A549 (cell line): ENCODE results near the gene CARS1. TPM values are rescaled to one million over a fixed set of nuclear protein-coding genes. Genes with fewer than 3 reads are reported as not detected.

Experiments
- ATAC-seq, 2 experiments: fragments of 200-7000 bp in 1 of 2; fragments of >200 bp in 1 of 2; cut with Nextera tagmentation in 1 of 2; cut with Tn5 transposase in 1 of 2; 3 replicates each; pipeline versions ENCODE4 v1.8.0 to v1.9.1; 2018 to 2020; ENCODE audit warnings: mild to moderate bottlenecking in 1 of 2, moderate library complexity in 1 of 2
- CTCF ChIA-PET: fragments of 300-600 bp; sonication (Branson Sonifier 250); formaldehyde crosslinking; extraction: SDS; loops from one replicate; lab custom pipeline; 2021; ENCODE audit warnings: antibody characterized with exemption, inconsistent platforms; lab: Yijun Ruan, JAX
- POLR2A ChIA-PET: fragments of 350-600 bp; formaldehyde crosslinking; extraction: SDS; loops from one replicate; lab custom pipeline; 2021; ENCODE audit warnings: antibody characterized with exemption, inconsistent platforms; lab: Yijun Ruan, JAX
- DNase-seq, 2 experiments: peaks; one replicate each; pipeline versions ENCODE4 v3.0.0 to v3.0.0-alpha.2; 2011 to 2016; ENCODE audit warnings: low read depth in 1 of 2, low spot score in 1 of 2
- FAIRE-seq: peaks from 2 replicates; lab custom pipeline; 2011; peaks lifted over from hg19 to GRCh38; lab: Jason Lieb, UNC
- H3K27ac ChIP-seq, 2 experiments: fragments of >200 bp; sonication (Bioruptor Twin); formaldehyde crosslinking; 3 replicates each; pipeline ENCODE4 v1.5.1; 2016 to 2017
- H3K4me1 ChIP-seq: fragments of >200 bp; sonication (Bioruptor Twin); formaldehyde crosslinking; 3 replicates; pipeline ENCODE4 v1.6.1; 2016
- H3K4me2 ChIP-seq: fragments of >200 bp; sonication (Bioruptor Twin); formaldehyde crosslinking; 3 replicates; pipeline ENCODE4 v1.6.1; 2016
- H3K4me3 ChIP-seq: fragments of >200 bp; sonication (Bioruptor Twin); formaldehyde crosslinking; 3 replicates; pipeline ENCODE4 v1.5.1; 2016
- H3K9me3 ChIP-seq: fragments of >200 bp; sonication (Bioruptor Twin); formaldehyde crosslinking; 3 replicates; pipeline ENCODE4 v1.6.1; 2016
- BHLHE40 ChIP-seq: IDR thresholded peaks from 2 replicates; pipeline ENCODE4 v1.6.1; 2012; ENCODE audit warnings: low read depth, low read length, inconsistent platforms
- CHD2 ChIP-seq: fragments of 150-350 bp; IDR thresholded peaks from 2 replicates; pipeline ENCODE4 v1.6.1; 2014; ENCODE audit warnings: low read length; ENCODE audit not compliant: partially characterized antibody
- EP300 ChIP-seq, 2 experiments: fragments of >200 bp; sonication (Bioruptor Twin); formaldehyde crosslinking; IDR thresholded peaks; 2 replicates in 1 of 2; 3 replicates in 1 of 2; pipeline ENCODE4 v1.6.1; 2016 to 2017
- FOSB ChIP-seq: fragments of 250-450 bp; sonication (Bioruptor Pico); IDR thresholded peaks from 2 replicates; pipeline ENCODE4 v1.5.0; 2020; ENCODE audit warnings: mild to moderate bottlenecking, moderate library complexity
- GATA3 ChIP-seq: IDR thresholded peaks from 2 replicates; pipeline ENCODE4 v1.6.1; 2012; ENCODE audit warnings: borderline replicate concordance
- HEYL ChIP-seq: fragments of 250-450 bp; sonication (Bioruptor Pico); IDR thresholded peaks from 2 replicates; pipeline ENCODE4 v1.8.0; 2021; ENCODE audit warnings: mild to moderate bottlenecking, moderate library complexity
- JUNB ChIP-seq: fragments of >200 bp; sonication (Bioruptor Twin); formaldehyde crosslinking; IDR thresholded peaks from 2 replicates; pipeline ENCODE4 v1.6.1; 2016
- MAFK ChIP-seq: fragments of 450-650 bp; IDR thresholded peaks from 2 replicates; pipeline ENCODE4 v1.6.1; 2014; ENCODE audit not compliant: partially characterized antibody
- MAZ ChIP-seq: fragments of 150-350 bp; IDR thresholded peaks from 2 replicates; pipeline ENCODE4 v1.6.1; 2014; ENCODE audit warnings: antibody characterized with exemption, low read depth, low read length, borderline replicate concordance
- MYC ChIP-seq: IDR thresholded peaks from 2 replicates; pipeline ENCODE4 v1.6.1; 2012; ENCODE audit warnings: mild to moderate bottlenecking, inconsistent platforms, low read length, improper control_type of control experiment, borderline replicate concordance
- NPAS2 ChIP-seq: fragments of 250-450 bp; sonication (Bioruptor Pico); IDR thresholded peaks from 2 replicates; pipeline ENCODE4 v1.8.0; 2022; ENCODE audit warnings: mild to moderate bottlenecking, moderate library complexity, borderline replicate concordance
- NR3C1 ChIP-seq: fragments of >200 bp; sonication (Bioruptor Twin); formaldehyde crosslinking; IDR thresholded peaks from 3 replicates; pipeline ENCODE4 v1.6.1; 2017
- POLR2AphosphoS2 ChIP-seq: conservative IDR thresholded peaks from 2 replicates; pipeline ENCODE4 v1.6.1; 2012; ENCODE audit warnings: low read length, improper control_type of control experiment, inconsistent platforms
- RAD21 ChIP-seq, 2 experiments: fragments of >200 bp in 1 of 2; sonication (Bioruptor Twin) in 1 of 2; formaldehyde crosslinking in 1 of 2; IDR thresholded peaks in 1 of 2; conservative IDR thresholded peaks in 1 of 2; 2 replicates in 1 of 2; 3 replicates in 1 of 2; pipeline ENCODE4 v1.6.1; 2012 to 2018; ENCODE audit warnings: inconsistent platforms in 1 of 2
- RCOR1 ChIP-seq: fragments of 150-350 bp; IDR thresholded peaks from 2 replicates; pipeline ENCODE4 v1.6.1; 2014; ENCODE audit warnings: antibody characterized with exemption, low read length, low read depth
- RFX5 ChIP-seq: fragments of 450-650 bp; IDR thresholded peaks from 2 replicates; pipeline ENCODE4 v1.7.1; 2014; ENCODE audit warnings: antibody characterized with exemption, mild to moderate bottlenecking, moderate library complexity
- RNF2 ChIP-seq: fragments of 200-600 bp; sonication (generic); IDR thresholded peaks from 2 replicates; pipeline ENCODE4 v1.6.1; 2016; ENCODE audit warnings: low read depth, mild to moderate bottlenecking, antibody characterized with exemption, moderate library complexity, borderline replicate concordance
- ZC3H11A ChIP-seq: fragments of 450-650 bp; IDR thresholded peaks from 2 replicates; pipeline ENCODE4 v1.6.1; 2014; ENCODE audit warnings: antibody characterized with exemption, mild to moderate bottlenecking
- ZFP36 ChIP-seq: fragments of 450-650 bp; IDR thresholded peaks from 2 replicates; pipeline ENCODE4 v1.6.1; 2014; ENCODE audit warnings: borderline replicate concordance; ENCODE audit not compliant: partially characterized antibody
- ZNF302 ChIP-seq: fragments of 250-450 bp; sonication (Bioruptor Pico); IDR thresholded peaks from 2 replicates; pipeline ENCODE4 v1.9.0; 2021; ENCODE audit warnings: inconsistent platforms, mild to moderate bottlenecking, moderate library complexity
- ZSCAN20 ChIP-seq: fragments of 250-450 bp; sonication (Bioruptor Pico); IDR thresholded peaks from 2 replicates; pipeline ENCODE4 v1.8.0; 2022; ENCODE audit warnings: mild to moderate bottlenecking, moderate library complexity
- WGBS: methylation state at CpG from one replicate; pipeline ENCODE4 v1.1.6; 2017; ENCODE audit errors: missing lambda C conversion rate; 5-methylcytosine and 5-hydroxymethylcytosine counted together
- polyA plus RNA-seq, 4 experiments: library from polyadenylated mRNA; depleted of rRNA in 3 of 4; stranded (reverse); fragments of >200 nt; fragmentation: RNase III in 1 of 4; extraction: RNeasy Plus Mini Kit Qiagen cat#74134 plus additional on column Dnase treatment in 1 of 4; gene quantifications; 2 replicates in 3 of 4; 3 replicates in 1 of 4; pipeline ENCODE4 v1.2.3, GENCODE V29; 2011 to 2017
- TF ChIP-seq, protein P1 (sequence below): IDR thresholded peaks from 2 replicates; pipeline ENCODE4 v1.6.1; 2012; ENCODE audit warnings: low read depth, borderline replicate concordance
- TF ChIP-seq, protein P2 (sequence below): fragments of 450-650 bp; IDR thresholded peaks from 2 replicates; pipeline ENCODE4 v1.6.1; 2014; ENCODE audit warnings: antibody characterized with exemption
- TF ChIP-seq, protein P3 (sequence below): IDR thresholded peaks from 2 replicates; pipeline ENCODE4 v1.6.1; 2012
- TF ChIP-seq, protein P4 (sequence below): fragments of >200 bp; sonication (Bioruptor Twin); formaldehyde crosslinking; IDR thresholded peaks from 2 replicates; pipeline ENCODE4 v1.6.1; 2016
- TF ChIP-seq, protein P5 (sequence below): fragments of 200-600 bp; sonication (generic); IDR thresholded peaks from 2 replicates; pipeline ENCODE4 v1.6.1; 2016; ENCODE audit warnings: antibody characterized with exemption, mild to moderate bottlenecking, moderate library complexity

CARS1 gene
- polyA plus RNA-seq, 2 of the 4 experiments (the other 2 are of a cell fraction): 52.7 to 130 TPM

DNA sequence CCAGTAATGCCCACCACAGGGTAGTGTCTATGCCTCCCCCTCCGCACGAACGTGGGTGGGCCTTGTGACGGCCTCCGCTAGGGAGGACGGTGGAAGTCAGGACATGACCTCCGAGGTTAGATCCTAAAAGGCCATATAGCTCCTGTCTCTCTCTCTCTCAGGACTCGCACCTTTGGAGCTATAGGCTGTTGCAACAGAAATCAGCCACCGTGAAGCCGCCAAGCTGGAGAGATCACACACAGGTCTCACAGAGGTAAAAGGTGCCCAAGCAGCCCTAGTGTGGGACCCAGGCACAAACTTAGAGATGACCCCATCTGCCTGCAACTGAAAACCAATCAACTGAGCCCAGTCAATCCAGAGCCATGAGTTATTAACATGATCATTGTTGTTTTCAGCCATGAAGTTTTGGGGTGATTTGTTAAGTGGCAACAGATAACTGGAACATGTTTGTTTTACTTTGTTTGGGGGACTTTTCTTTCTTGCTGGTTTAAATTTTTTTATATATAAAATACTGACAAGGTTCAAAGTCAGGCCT lies 57.7 kb downstream of the CARS1 start:
- ChIA-PET CTCF (interaction anchor here (1.0 to 1.2 kb wide), 2 partner anchors 38 to 409 kb away, joined by 3 to 5 read pairs; no protein-coding TSS in a partner anchor), POLR2A (no interaction called here)
- no peak for DNase-seq
- no peak for FAIRE-seq
- H3K4me2 ChIP-seq: no peak overlapping the region
- no peaks in the 10 kb centered on the region for H3K9me3 ChIP-seq
- H3K4me1 ChIP-seq: no peaks in the 10 kb centered on the region
- H3K27ac ChIP-seq: no peak overlapping the region
- TF ChIP-seq MAFK: no peak
- no peak for TF ChIP-seq ZFP36
- TF ChIP-seq NPAS2 (CRISPR knock-in tag): no peak
- no peak for TF ChIP-seq MAZ
- no peak for TF ChIP-seq RCOR1
- TF ChIP-seq, all 56 proteins: peak for 0
- ATAC-seq: no peak
- no peak overlapping the region for H3K4me3 ChIP-seq
- WGBS: 82% methylated on average over 10 of the region's 10 CpGs

DNA sequence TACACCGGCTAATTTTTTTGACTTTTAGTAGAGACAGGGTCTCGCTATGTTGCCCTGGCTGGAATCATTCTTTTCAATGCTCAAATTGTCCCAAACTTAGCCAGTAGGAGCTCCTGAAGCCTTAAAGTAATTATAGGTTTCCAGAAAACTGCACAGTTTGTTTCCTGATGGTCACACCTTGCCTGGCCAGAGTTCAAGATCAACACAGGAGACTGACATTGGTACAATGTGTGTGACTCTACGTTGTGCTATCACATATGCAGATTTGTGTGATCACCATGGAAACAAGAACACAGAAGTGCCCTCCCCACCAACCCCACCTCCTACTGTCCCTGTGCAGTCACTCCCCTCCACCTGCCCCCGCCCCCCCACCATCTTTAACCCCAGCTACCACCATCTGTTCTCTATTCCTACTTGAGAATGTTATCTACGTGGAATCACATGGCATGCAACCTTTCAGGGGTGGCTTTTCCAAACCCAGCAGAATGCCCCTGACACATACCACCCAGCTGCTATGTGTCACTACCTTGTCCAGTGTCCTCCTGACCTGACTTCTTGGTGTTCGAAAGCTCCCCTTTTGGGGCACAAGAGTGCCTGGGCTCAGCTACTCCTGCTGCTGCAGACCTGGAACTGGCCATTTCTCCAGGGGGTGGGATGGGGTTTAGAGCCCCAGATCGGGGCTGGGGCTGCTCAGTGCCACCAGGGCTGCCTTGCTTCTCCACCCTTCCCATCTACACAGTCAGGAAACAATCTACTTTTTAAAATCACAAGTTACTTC lies 59.0 kb downstream of the CARS1 start:
- H3K27ac ChIP-seq: no peak overlapping the region
- WGBS: 82% methylated on average over 5 of the region's 7 CpGs
- H3K9me3 ChIP-seq: no peaks in the 10 kb centered on the region
- DNase-seq (no peak), FAIRE-seq (no peak), ATAC-seq (no peak)
- TF ChIP-seq, protein P1, sequence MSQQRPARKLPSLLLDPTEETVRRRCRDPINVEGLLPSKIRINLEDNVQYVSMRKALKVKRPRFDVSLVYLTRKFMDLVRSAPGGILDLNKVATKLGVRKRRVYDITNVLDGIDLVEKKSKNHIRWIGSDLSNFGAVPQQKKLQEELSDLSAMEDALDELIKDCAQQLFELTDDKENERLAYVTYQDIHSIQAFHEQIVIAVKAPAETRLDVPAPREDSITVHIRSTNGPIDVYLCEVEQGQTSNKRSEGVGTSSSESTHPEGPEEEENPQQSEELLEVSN: no peak
- no peak for TF ChIP-seq JUNB
- TF ChIP-seq, protein P2, sequence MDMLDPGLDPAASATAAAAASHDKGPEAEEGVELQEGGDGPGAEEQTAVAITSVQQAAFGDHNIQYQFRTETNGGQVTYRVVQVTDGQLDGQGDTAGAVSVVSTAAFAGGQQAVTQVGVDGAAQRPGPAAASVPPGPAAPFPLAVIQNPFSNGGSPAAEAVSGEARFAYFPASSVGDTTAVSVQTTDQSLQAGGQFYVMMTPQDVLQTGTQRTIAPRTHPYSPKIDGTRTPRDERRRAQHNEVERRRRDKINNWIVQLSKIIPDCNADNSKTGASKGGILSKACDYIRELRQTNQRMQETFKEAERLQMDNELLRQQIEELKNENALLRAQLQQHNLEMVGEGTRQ: no peak
- no peak for TF ChIP-seq HEYL (CRISPR knock-in tag)
- TF ChIP-seq RNF2: no peak
- no peak for TF ChIP-seq ZSCAN20 (CRISPR knock-in tag)
- no peak for TF ChIP-seq BHLHE40
- TF ChIP-seq FOSB: no peak
- TF ChIP-seq EP300 (IDR thresholded peaks at IDR 0.05): no peak
- no peak for TF ChIP-seq ZC3H11A
- TF ChIP-seq, protein P3, sequence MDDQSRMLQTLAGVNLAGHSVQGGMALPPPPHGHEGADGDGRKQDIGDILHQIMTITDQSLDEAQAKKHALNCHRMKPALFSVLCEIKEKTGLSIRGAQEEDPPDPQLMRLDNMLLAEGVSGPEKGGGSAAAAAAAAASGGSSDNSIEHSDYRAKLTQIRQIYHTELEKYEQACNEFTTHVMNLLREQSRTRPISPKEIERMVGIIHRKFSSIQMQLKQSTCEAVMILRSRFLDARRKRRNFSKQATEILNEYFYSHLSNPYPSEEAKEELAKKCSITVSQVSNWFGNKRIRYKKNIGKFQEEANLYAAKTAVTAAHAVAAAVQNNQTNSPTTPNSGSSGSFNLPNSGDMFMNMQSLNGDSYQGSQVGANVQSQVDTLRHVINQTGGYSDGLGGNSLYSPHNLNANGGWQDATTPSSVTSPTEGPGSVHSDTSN: no peak
- no peak overlapping the region for H3K4me3 ChIP-seq
- H3K4me2 ChIP-seq: no peak overlapping the region
- H3K4me1 ChIP-seq: peaks cover 2% of the 10 kb centered on the region; the same call in 1 of the 3 replicates
- ChIA-PET CTCF (interaction anchor here (2.1 to 2.8 kb wide), 3 partner anchors 23 to 93 kb away, joined by 5 to 7 read pairs (median 6); no protein-coding TSS in a partner anchor), POLR2A (interaction anchor here (0.8 to 1.1 kb wide), 2 partner anchors 14 to 69 kb away, joined by 3 to 5 read pairs; partner anchors contain the start of gene PHLDA2)

DNA sequence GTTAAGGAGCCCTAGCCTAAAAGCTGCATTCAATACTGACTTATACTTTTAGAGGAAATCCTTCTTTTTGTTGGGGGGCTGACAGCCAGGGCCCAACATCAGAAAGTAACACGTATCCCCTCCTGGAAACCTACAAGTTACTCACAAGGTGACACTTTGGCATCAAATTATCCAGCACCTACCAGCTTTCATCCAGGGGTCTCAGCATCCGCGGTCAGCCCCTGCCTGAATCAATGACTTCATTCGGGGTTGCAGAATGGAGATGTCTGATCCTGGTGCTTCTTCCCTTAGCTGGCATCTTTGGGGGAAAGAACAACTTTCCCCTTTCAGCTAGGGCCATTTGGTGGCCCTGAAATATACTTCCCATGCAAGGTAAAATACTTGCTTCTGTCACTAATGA lies 59.8 kb downstream of the CARS1 start:
- no peak for ATAC-seq
- Histone ChIP-seq H3K4me2 (no peak overlapping the region), H3K4me1 (peaks cover 6% of the 10 kb centered on the region; the same call in 1 of the 3 replicates), H3K9me3 (no peaks in the 10 kb centered on the region), H3K27ac (no peak overlapping the region), H3K4me3 (no peak overlapping the region)
- DNase-seq: no peak
- no peak for FAIRE-seq
- CTCF ChIA-PET: interaction anchor here (2.1 to 2.8 kb wide), 3 partner anchors 24 to 94 kb away, joined by 5 to 7 read pairs (median 6); no protein-coding TSS in a partner anchor
- POLR2A ChIA-PET: interaction anchor here (0.8 kb wide), 1 partner anchor 15 kb away, joined by 3 read pairs; no protein-coding TSS in a partner anchor
- 95% methylated on average over 4 of the region's 4 CpGs for WGBS
- TF ChIP-seq NR3C1 (no peak), ZFP36 (no peak), ZNF302 (no peak), RAD21 (conservative IDR thresholded peaks at IDR 0.05 in 1 of 2, IDR thresholded peaks at IDR 0.05 in 1 of 2) (no peak), MYC (no peak), GATA3 (no peak), EP300 (IDR thresholded peaks at IDR 0.05) (no peak), CHD2 (no peak), RCOR1 (no peak), RFX5 (no peak), HEYL (CRISPR knock-in tag) (no peak), POLR2AphosphoS2 (no peak)
- TF ChIP-seq, protein P4, sequence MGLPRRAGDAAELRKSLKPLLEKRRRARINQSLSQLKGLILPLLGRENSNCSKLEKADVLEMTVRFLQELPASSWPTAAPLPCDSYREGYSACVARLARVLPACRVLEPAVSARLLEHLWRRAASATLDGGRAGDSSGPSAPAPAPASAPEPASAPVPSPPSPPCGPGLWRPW: no peak
- TF ChIP-seq, protein P5, sequence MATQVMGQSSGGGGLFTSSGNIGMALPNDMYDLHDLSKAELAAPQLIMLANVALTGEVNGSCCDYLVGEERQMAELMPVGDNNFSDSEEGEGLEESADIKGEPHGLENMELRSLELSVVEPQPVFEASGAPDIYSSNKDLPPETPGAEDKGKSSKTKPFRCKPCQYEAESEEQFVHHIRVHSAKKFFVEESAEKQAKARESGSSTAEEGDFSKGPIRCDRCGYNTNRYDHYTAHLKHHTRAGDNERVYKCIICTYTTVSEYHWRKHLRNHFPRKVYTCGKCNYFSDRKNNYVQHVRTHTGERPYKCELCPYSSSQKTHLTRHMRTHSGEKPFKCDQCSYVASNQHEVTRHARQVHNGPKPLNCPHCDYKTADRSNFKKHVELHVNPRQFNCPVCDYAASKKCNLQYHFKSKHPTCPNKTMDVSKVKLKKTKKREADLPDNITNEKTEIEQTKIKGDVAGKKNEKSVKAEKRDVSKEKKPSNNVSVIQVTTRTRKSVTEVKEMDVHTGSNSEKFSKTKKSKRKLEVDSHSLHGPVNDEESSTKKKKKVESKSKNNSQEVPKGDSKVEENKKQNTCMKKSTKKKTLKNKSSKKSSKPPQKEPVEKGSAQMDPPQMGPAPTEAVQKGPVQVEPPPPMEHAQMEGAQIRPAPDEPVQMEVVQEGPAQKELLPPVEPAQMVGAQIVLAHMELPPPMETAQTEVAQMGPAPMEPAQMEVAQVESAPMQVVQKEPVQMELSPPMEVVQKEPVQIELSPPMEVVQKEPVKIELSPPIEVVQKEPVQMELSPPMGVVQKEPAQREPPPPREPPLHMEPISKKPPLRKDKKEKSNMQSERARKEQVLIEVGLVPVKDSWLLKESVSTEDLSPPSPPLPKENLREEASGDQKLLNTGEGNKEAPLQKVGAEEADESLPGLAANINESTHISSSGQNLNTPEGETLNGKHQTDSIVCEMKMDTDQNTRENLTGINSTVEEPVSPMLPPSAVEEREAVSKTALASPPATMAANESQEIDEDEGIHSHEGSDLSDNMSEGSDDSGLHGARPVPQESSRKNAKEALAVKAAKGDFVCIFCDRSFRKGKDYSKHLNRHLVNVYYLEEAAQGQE: no peak
